WTC11 (cell line): ENCODE measurements around the gene GABRA4. TPM values are rescaled to one million over a fixed set of nuclear protein-coding genes. Genes with fewer than 3 reads are reported as not detected.

Source experiments
- ATAC-seq: fragments of 200-7000 bp; cut with Tn5 transposase; 2 replicates; pipeline ENCODE4 v1.10.0; 2021; ENCODE audit warnings: mild to moderate bottlenecking, moderate library complexity
- CTCF ChIA-PET: fragments of 300-600 bp; sonication (Branson Sonifier 250); formaldehyde crosslinking; loops from one replicate; lab custom pipeline; 2021; ENCODE audit warnings: antibody characterized with exemption; lab: Charles Lee
- POLR2A ChIA-PET: fragments of 350-600 bp; sonication (Branson Sonifier 250); formaldehyde crosslinking; loops from one replicate; lab custom pipeline; 2021; ENCODE audit warnings: antibody characterized with exemption; lab: Charles Lee
- DNase-seq: peaks from one replicate; pipeline ENCODE4 v3.0.0; 2021; ENCODE audit warnings: low spot score
- H3K27ac Mint-ChIP-seq: 2 replicates; pipeline ENCODE4 v1.8.0; 2021; ENCODE audit warnings: mixed read lengths
- H3K27me3 Mint-ChIP-seq: 2 replicates; pipeline ENCODE4 v1.8.0; 2021; ENCODE audit warnings: low read depth, mild to moderate bottlenecking, moderate library complexity, mixed read lengths
- H3K36me3 Mint-ChIP-seq: 2 replicates; pipeline ENCODE4 v1.8.0; 2021; ENCODE audit warnings: mixed read lengths
- H3K4me1 Mint-ChIP-seq: 2 replicates; pipeline ENCODE4 v1.8.0; 2022; ENCODE audit warnings: mixed read lengths
- H3K4me3 Mint-ChIP-seq: 2 replicates; pipeline ENCODE4 v1.8.0; 2021; ENCODE audit warnings: mild to moderate bottlenecking, moderate library complexity, mixed read lengths
- H3K9me3 Mint-ChIP-seq: 2 replicates; pipeline ENCODE4 v1.8.0; 2021; ENCODE audit warnings: mixed read lengths
- CBFB ChIP-seq: sonication (generic); formaldehyde crosslinking; IDR thresholded peaks from 2 replicates; pipeline ENCODE4 v1.8.1; 2022; ENCODE audit warnings: mild to moderate bottlenecking, low read depth, missing genetic modification reagents
- CREM ChIP-seq: sonication (generic); formaldehyde crosslinking; IDR thresholded peaks from 2 replicates; pipeline ENCODE4 v1.8.1; 2022; ENCODE audit warnings: mild to moderate bottlenecking, missing genetic modification reagents, moderate library complexity
- FOXJ3 ChIP-seq: sonication (generic); formaldehyde crosslinking; IDR thresholded peaks from 2 replicates; pipeline ENCODE4 v1.9.0; 2021; ENCODE audit warnings: missing genetic modification reagents, mild to moderate bottlenecking, borderline replicate concordance
- NFE2L1 ChIP-seq: sonication (generic); formaldehyde crosslinking; IDR thresholded peaks from 2 replicates; pipeline ENCODE4 v1.8.1; 2023; ENCODE audit warnings: missing genetic modification reagents
- NR2C2 ChIP-seq: sonication (generic); formaldehyde crosslinking; IDR thresholded peaks from 2 replicates; pipeline ENCODE4 v1.8.0; 2022; ENCODE audit warnings: mild to moderate bottlenecking, missing genetic modification reagents
- OVOL2 ChIP-seq: fragments of 250-450 bp; sonication (Bioruptor Pico); IDR thresholded peaks from 2 replicates; pipeline ENCODE4 v1.9.0; 2021; ENCODE audit warnings: mild to moderate bottlenecking, borderline replicate concordance
- SMAD3 ChIP-seq: sonication (generic); formaldehyde crosslinking; IDR thresholded peaks from 2 replicates; pipeline ENCODE4 v1.8.0; 2022; ENCODE audit warnings: missing genetic modification reagents, mild to moderate bottlenecking, borderline replicate concordance
- TEAD1 ChIP-seq: sonication (generic); formaldehyde crosslinking; IDR thresholded peaks from 2 replicates; pipeline ENCODE4 v1.8.0; 2022; ENCODE audit warnings: mild to moderate bottlenecking, missing genetic modification reagents
- ZNF121 ChIP-seq: sonication (generic); formaldehyde crosslinking; IDR thresholded peaks from 2 replicates; pipeline ENCODE4 v1.8.0; 2023; ENCODE audit warnings: missing genetic modification reagents
- total RNA-seq: library from RNA; stranded (reverse); gene quantifications from 3 replicates; pipeline ENCODE4 v1.2.3, GENCODE V29; 2021
- TF ChIP-seq, protein P1 (sequence below): sonication (generic); formaldehyde crosslinking; IDR thresholded peaks from 2 replicates; pipeline ENCODE4 v1.8.0; 2023; ENCODE audit warnings: missing genetic modification reagents, mild to moderate bottlenecking, borderline replicate concordance
- TF ChIP-seq, protein P2 (sequence below): sonication (generic); formaldehyde crosslinking; IDR thresholded peaks from 2 replicates; pipeline ENCODE4 v1.8.1; 2023; ENCODE audit warnings: mild to moderate bottlenecking, missing genetic modification reagents
- TF ChIP-seq, protein P3 (sequence below): fragments of 250-450 bp; sonication (Bioruptor Pico); IDR thresholded peaks from 2 replicates; pipeline ENCODE4 v1.9.0; 2021; ENCODE audit warnings: mild to moderate bottlenecking
- TF ChIP-seq, protein P4 (sequence below): sonication (generic); formaldehyde crosslinking; IDR thresholded peaks from 2 replicates; pipeline ENCODE4 v1.8.0; 2022; ENCODE audit warnings: mild to moderate bottlenecking, missing genetic modification reagents
- TF ChIP-seq, protein P5 (sequence below): sonication (generic); formaldehyde crosslinking; IDR thresholded peaks from 2 replicates; pipeline ENCODE4 v1.8.1; 2023; ENCODE audit warnings: mild to moderate bottlenecking, missing genetic modification reagents, borderline replicate concordance
- TF ChIP-seq, protein P6 (sequence below): sonication (generic); formaldehyde crosslinking; IDR thresholded peaks from 2 replicates; pipeline ENCODE4 v1.8.0; 2023; ENCODE audit warnings: missing genetic modification reagents
- TF ChIP-seq, protein P7 (sequence below): sonication (generic); formaldehyde crosslinking; IDR thresholded peaks from 2 replicates; pipeline ENCODE4 v1.8.1; 2022; ENCODE audit warnings: mild to moderate bottlenecking, missing genetic modification reagents, moderate library complexity, borderline replicate concordance

GABRA4 gene
- total RNA-seq, 1 experiment from 2014 or later = 0.20 TPM

DNA sequence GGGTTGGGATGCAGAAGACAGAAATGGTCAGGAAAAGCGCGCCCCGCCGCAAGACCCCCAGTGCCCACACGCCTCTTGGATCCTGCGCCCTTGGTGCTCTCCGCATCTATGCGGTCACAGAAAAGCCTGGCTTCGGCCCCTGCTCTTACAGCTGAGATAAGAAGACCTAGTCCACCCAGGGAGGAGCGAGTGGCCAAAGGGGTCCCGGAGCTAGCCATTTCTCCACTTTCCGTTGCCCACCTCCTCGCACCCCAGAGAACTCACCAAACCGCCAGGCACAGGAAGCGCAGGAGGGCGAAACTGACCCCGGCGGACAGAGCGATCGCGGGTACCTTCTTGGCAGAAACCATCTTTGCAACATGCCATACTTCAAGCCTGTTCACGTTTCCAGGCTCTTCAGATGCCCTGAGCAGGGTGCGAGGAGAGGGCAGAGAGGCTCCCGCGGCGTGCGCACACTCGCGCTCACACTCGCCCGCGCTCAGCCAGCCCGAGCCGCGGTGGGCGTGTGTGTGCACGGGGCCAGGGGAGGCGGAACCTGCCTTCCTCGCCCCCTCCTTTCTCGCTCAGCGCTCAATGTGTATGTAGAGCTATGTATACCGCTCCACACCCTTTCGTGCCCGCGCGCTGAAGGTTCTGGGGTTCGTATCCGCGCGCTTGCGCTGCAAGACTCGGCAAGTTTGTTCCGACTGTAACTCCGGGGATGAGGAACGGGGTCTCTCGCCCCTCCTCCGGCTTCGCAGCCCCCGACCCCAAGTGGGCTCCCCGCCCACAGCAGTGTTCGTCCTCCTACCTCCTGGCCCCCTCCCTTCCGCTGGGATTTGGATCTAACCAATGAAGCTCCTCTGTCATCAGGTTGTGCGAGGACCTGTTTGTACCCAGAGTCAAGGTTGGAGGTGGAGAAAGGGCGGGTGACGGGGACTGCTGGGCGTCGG lies at the start of gene GABRA4 (continued):
- TF ChIP-seq, protein P1, sequence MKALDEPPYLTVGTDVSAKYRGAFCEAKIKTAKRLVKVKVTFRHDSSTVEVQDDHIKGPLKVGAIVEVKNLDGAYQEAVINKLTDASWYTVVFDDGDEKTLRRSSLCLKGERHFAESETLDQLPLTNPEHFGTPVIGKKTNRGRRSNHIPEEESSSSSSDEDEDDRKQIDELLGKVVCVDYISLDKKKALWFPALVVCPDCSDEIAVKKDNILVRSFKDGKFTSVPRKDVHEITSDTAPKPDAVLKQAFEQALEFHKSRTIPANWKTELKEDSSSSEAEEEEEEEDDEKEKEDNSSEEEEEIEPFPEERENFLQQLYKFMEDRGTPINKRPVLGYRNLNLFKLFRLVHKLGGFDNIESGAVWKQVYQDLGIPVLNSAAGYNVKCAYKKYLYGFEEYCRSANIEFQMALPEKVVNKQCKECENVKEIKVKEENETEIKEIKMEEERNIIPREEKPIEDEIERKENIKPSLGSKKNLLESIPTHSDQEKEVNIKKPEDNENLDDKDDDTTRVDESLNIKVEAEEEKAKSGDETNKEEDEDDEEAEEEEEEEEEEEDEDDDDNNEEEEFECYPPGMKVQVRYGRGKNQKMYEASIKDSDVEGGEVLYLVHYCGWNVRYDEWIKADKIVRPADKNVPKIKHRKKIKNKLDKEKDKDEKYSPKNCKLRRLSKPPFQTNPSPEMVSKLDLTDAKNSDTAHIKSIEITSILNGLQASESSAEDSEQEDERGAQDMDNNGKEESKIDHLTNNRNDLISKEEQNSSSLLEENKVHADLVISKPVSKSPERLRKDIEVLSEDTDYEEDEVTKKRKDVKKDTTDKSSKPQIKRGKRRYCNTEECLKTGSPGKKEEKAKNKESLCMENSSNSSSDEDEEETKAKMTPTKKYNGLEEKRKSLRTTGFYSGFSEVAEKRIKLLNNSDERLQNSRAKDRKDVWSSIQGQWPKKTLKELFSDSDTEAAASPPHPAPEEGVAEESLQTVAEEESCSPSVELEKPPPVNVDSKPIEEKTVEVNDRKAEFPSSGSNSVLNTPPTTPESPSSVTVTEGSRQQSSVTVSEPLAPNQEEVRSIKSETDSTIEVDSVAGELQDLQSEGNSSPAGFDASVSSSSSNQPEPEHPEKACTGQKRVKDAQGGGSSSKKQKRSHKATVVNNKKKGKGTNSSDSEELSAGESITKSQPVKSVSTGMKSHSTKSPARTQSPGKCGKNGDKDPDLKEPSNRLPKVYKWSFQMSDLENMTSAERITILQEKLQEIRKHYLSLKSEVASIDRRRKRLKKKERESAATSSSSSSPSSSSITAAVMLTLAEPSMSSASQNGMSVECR (CRISPR knock-in tag) = no peak
- TF ChIP-seq, protein P2, sequence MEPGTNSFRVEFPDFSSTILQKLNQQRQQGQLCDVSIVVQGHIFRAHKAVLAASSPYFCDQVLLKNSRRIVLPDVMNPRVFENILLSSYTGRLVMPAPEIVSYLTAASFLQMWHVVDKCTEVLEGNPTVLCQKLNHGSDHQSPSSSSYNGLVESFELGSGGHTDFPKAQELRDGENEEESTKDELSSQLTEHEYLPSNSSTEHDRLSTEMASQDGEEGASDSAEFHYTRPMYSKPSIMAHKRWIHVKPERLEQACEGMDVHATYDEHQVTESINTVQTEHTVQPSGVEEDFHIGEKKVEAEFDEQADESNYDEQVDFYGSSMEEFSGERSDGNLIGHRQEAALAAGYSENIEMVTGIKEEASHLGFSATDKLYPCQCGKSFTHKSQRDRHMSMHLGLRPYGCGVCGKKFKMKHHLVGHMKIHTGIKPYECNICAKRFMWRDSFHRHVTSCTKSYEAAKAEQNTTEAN (CRISPR knock-in tag) = peak; percentile 80

DNA sequence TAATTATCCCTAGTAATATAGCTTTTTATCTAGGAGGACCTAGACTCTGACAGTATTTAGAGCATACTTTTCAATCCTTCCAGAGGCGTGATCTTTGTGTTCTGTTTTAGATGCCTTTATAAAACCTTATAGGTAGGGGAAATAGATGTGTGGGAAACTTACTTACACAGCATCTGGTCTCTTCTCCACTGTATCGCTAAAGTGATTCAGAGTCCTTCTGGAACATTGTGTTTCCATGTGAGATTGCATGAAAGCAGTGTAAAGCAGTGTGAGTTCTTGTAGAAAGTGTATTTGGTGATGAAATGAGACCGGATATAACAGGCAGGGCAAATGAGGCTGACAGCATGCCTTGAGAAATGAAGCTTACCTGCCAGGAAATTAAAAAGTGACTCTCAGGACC lies 47.4 kb upstream of the GABRA4 start:
- Mint-ChIP-seq H3K36me3 (no peaks in the 10 kb centered on the region), H3K9me3 (no peaks in the 10 kb centered on the region), H3K4me1 (peaks cover 6% of the 10 kb centered on the region), H3K27me3 (no peaks in the 10 kb centered on the region; the same call in 1 of the 2 replicates), H3K27ac (no peak overlapping the region), H3K4me3 (no peak overlapping the region)
- no peak for DNase-seq
- no peak for ATAC-seq
- CTCF ChIA-PET = no interaction called here
- POLR2A ChIA-PET = no interaction called here
- TF ChIP-seq, protein P3, sequence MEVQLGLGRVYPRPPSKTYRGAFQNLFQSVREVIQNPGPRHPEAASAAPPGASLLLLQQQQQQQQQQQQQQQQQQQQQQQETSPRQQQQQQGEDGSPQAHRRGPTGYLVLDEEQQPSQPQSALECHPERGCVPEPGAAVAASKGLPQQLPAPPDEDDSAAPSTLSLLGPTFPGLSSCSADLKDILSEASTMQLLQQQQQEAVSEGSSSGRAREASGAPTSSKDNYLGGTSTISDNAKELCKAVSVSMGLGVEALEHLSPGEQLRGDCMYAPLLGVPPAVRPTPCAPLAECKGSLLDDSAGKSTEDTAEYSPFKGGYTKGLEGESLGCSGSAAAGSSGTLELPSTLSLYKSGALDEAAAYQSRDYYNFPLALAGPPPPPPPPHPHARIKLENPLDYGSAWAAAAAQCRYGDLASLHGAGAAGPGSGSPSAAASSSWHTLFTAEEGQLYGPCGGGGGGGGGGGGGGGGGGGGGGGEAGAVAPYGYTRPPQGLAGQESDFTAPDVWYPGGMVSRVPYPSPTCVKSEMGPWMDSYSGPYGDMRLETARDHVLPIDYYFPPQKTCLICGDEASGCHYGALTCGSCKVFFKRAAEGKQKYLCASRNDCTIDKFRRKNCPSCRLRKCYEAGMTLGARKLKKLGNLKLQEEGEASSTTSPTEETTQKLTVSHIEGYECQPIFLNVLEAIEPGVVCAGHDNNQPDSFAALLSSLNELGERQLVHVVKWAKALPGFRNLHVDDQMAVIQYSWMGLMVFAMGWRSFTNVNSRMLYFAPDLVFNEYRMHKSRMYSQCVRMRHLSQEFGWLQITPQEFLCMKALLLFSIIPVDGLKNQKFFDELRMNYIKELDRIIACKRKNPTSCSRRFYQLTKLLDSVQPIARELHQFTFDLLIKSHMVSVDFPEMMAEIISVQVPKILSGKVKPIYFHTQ = no peak
- TF ChIP-seq SMAD3 (CRISPR knock-in tag) (no peak), TEAD1 (CRISPR knock-in tag) (no peak), OVOL2 (CRISPR knock-in tag) (no peak), ZNF121 (CRISPR knock-in tag) (no peak), NR2C2 (CRISPR knock-in tag) (no peak), NFE2L1 (CRISPR knock-in tag) (no peak), CBFB (CRISPR knock-in tag) (no peak), FOXJ3 (no peak), CREM (CRISPR knock-in tag) (no peak)
- TF ChIP-seq, protein P4, sequence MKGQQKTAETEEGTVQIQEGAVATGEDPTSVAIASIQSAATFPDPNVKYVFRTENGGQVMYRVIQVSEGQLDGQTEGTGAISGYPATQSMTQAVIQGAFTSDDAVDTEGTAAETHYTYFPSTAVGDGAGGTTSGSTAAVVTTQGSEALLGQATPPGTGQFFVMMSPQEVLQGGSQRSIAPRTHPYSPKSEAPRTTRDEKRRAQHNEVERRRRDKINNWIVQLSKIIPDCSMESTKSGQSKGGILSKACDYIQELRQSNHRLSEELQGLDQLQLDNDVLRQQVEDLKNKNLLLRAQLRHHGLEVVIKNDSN (CRISPR knock-in tag) = no peak
- TF ChIP-seq, protein P5, sequence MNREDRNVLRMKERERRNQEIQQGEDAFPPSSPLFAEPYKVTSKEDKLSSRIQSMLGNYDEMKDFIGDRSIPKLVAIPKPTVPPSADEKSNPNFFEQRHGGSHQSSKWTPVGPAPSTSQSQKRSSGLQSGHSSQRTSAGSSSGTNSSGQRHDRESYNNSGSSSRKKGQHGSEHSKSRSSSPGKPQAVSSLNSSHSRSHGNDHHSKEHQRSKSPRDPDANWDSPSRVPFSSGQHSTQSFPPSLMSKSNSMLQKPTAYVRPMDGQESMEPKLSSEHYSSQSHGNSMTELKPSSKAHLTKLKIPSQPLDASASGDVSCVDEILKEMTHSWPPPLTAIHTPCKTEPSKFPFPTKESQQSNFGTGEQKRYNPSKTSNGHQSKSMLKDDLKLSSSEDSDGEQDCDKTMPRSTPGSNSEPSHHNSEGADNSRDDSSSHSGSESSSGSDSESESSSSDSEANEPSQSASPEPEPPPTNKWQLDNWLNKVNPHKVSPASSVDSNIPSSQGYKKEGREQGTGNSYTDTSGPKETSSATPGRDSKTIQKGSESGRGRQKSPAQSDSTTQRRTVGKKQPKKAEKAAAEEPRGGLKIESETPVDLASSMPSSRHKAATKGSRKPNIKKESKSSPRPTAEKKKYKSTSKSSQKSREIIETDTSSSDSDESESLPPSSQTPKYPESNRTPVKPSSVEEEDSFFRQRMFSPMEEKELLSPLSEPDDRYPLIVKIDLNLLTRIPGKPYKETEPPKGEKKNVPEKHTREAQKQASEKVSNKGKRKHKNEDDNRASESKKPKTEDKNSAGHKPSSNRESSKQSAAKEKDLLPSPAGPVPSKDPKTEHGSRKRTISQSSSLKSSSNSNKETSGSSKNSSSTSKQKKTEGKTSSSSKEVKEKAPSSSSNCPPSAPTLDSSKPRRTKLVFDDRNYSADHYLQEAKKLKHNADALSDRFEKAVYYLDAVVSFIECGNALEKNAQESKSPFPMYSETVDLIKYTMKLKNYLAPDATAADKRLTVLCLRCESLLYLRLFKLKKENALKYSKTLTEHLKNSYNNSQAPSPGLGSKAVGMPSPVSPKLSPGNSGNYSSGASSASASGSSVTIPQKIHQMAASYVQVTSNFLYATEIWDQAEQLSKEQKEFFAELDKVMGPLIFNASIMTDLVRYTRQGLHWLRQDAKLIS (CRISPR knock-in tag) = no peak
- TF ChIP-seq, protein P6, sequence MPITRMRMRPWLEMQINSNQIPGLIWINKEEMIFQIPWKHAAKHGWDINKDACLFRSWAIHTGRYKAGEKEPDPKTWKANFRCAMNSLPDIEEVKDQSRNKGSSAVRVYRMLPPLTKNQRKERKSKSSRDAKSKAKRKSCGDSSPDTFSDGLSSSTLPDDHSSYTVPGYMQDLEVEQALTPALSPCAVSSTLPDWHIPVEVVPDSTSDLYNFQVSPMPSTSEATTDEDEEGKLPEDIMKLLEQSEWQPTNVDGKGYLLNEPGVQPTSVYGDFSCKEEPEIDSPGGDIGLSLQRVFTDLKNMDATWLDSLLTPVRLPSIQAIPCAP (CRISPR knock-in tag) = no peak
- TF ChIP-seq, protein P2 (CRISPR knock-in tag) = no peak
- TF ChIP-seq, protein P7, sequence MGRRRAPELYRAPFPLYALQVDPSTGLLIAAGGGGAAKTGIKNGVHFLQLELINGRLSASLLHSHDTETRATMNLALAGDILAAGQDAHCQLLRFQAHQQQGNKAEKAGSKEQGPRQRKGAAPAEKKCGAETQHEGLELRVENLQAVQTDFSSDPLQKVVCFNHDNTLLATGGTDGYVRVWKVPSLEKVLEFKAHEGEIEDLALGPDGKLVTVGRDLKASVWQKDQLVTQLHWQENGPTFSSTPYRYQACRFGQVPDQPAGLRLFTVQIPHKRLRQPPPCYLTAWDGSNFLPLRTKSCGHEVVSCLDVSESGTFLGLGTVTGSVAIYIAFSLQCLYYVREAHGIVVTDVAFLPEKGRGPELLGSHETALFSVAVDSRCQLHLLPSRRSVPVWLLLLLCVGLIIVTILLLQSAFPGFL (CRISPR knock-in tag) = no peak
